HG03354 (cell line): ENCODE measurements around the gene PMFBP1.
"Not testable (repeated sequence)": the region's sequence is repeated elsewhere in the genome, so short reads cannot be mapped to it uniquely, and the experiment has no call there.

Experiments used
- ATAC-seq: cut with Tn5 transposase; IDR thresholded peaks from one replicate; pipeline ENCODE4 v1.9.1; 2021; ENCODE audit warnings: mild to moderate bottlenecking; ENCODE audit not compliant: unreplicated experiment, poor library complexity, severe bottlenecking

PMFBP1 gene

DNA sequence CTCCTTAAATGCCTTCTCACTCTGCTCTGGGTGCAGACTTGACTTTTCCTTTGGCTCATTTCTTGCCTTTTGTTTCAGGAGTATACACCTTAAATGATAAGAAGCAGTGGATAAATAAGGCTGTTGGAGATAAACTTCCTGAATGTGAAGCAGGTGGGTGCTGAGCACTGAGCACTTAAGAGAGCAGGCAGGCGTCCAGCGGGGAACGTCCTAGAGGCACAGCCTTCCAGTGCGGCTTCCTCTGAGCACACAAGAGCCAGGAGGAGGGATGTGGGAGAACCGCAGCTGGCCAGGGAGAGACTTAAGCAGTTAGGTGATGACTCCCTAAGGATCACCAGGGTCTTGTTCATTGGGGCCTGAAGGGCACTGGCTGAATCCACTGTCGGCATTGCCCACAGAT is 96.9 kb downstream of the PMFBP1 start:
- not testable (repeated sequence) for ATAC-seq

DNA sequence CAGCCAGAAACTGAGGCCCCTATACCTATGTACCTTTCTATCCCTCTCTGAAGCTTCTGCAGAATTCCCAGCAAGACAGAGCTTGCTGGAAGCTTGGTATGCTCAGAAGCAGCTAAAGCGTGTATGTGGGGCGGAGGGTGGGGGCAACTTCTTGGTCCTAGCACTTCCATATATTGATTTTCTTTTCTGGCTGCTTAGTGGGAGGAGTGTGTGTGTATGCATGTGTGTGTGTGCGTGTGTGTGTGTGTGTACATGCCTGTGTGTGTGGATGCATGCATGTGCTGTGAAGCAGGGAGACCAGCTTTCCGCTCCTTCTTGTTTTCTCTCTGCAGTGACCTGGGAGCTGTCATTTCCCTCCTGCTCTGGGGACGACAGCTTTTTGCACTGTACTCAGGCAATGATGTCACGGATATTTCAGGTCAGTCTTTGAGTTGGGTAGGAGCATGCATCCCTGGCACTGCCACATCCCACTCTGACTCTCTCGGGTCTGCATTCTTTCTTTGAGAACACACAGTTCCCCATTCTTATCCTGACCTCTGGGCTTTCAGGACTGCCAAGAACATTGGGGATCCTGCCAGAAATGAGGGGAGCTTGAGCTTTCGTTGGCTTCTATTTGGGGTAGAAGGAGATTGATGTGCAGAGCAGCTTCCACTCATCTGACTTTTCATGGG is 98.3 kb downstream of the PMFBP1 start:
- ATAC-seq: no peak

- ATAC-seq: no peak
Measured at GRCh38 chr16:72072514-72073342, 99.2 kb downstream of the PMFBP1 start.
